HepG2 (cell line): ENCODE measurements around the gene TATDN2. TPM values are rescaled to one million over a fixed set of nuclear protein-coding genes. Genes with fewer than 3 reads are reported as not detected.

Source experiments
- ATAD3A ChIP-seq: sonication (generic); formaldehyde crosslinking; IDR thresholded peaks from 2 replicates; pipeline ENCODE4 v1.4.0; 2020; ENCODE audit warnings: missing genetic modification reagents
- CCDC6 ChIP-seq: sonication (generic); formaldehyde crosslinking; IDR thresholded peaks from 2 replicates; pipeline ENCODE4 v1.8.1; 2022; ENCODE audit warnings: mild to moderate bottlenecking, missing genetic modification reagents, moderate library complexity
- CREB3 ChIP-seq: sonication (generic); formaldehyde crosslinking; IDR thresholded peaks from 2 replicates; pipeline ENCODE4 v1.5.0; 2020; ENCODE audit warnings: missing genetic modification reagents
- FOXK1 ChIP-seq: sonication (generic); formaldehyde crosslinking; IDR thresholded peaks from 2 replicates; pipeline ENCODE4 v1.4.0; 2020; ENCODE audit warnings: low read depth, missing genetic modification reagents, borderline replicate concordance
- HDAC1 ChIP-seq: sonication (generic); formaldehyde crosslinking; IDR thresholded peaks from 2 replicates; pipeline ENCODE4 v1.5.1; 2020; ENCODE audit warnings: mild to moderate bottlenecking, missing genetic modification reagents
- HDAC6 ChIP-seq: fragments of 200-600 bp; sonication (generic); IDR thresholded peaks from 2 replicates; pipeline ENCODE4 v1.7.0; 2017; ENCODE audit warnings: mild to moderate bottlenecking, antibody characterized with exemption, low read length, low read depth
- HMG20B ChIP-seq: conservative IDR thresholded peaks from 2 replicates; pipeline ENCODE4 v1.6.1; 2016; ENCODE audit warnings: missing genetic modification reagents, missing compliant biosample characterization
- HNF1A ChIP-seq, 2 experiments: sonication (generic) in 1 of 2; formaldehyde crosslinking in 1 of 2; IDR thresholded peaks; 2 replicates each; pipeline versions ENCODE4 v1.4.0 to v1.6.1; 2016 to 2020; ENCODE audit warnings: borderline replicate concordance in 1 of 2, low read depth in 1 of 2, mild to moderate bottlenecking in 1 of 2, missing genetic modification reagents in 1 of 2
- KDM5B ChIP-seq: sonication (generic); formaldehyde crosslinking; IDR thresholded peaks from 2 replicates; pipeline ENCODE4 v1.4.0; 2020; ENCODE audit warnings: missing genetic modification reagents, mild to moderate bottlenecking, borderline replicate concordance
- KLF11 ChIP-seq: IDR thresholded peaks from 2 replicates; pipeline ENCODE4 v1.6.1; 2016; ENCODE audit warnings: missing compliant biosample characterization
- NFIB ChIP-seq: sonication (generic); formaldehyde crosslinking; IDR thresholded peaks from 2 replicates; pipeline ENCODE4 v1.9.0; 2021; ENCODE audit warnings: missing genetic modification reagents, mild to moderate bottlenecking, borderline replicate concordance
- PLRG1 ChIP-seq: fragments of 450-650 bp; conservative IDR thresholded peaks from 2 replicates; pipeline ENCODE4 v1.6.1; 2016
- REST ChIP-seq, 2 experiments: IDR thresholded peaks; 2 replicates each; pipeline ENCODE4 v1.6.1; 2011 to 2012; ENCODE audit warnings: low read length in 2 of 2, borderline replicate concordance in 1 of 2, low read depth in 1 of 2, mild to moderate bottlenecking in 1 of 2, moderate library complexity in 1 of 2
- RFX1 ChIP-seq: fragments of 450-650 bp; IDR thresholded peaks from 2 replicates; pipeline ENCODE4 v1.6.1; 2017
- ZBTB3 ChIP-seq: sonication (generic); formaldehyde crosslinking; IDR thresholded peaks from 2 replicates; pipeline ENCODE4 v1.4.0; 2020; ENCODE audit warnings: low read depth, mild to moderate bottlenecking, moderate library complexity, missing genetic modification reagents, borderline replicate concordance
- ZNF451 ChIP-seq: sonication (generic); formaldehyde crosslinking; IDR thresholded peaks from 2 replicates; pipeline ENCODE4 v1.5.0; 2020; ENCODE audit warnings: mild to moderate bottlenecking, missing genetic modification reagents
- polyA plus RNA-seq, 8 experiments: library from polyadenylated mRNA; depleted of rRNA in 3 of 8; stranded (reverse) in 7 of 8; unstranded in 1 of 8; fragments of >200 nt; fragmentation: Illumina TruSeq in 4 of 8; extraction: Trizol in 4 of 8; gene quantifications; 2 replicates each; pipeline versions ENCODE4 v1.2.1 to v1.2.3, GENCODE V29; 2011 to 2016; ENCODE audit warnings: low read depth in 4 of 8, missing spikeins in 1 of 8, mixed read lengths in 1 of 8; ENCODE audit not compliant: insufficient read depth in 1 of 8
- total RNA-seq, 5 experiments: library from RNA; depleted of rRNA; stranded (reverse); fragments of >200 nt; fragmentation: Illumina TruSeq; extraction: Trizol; gene quantifications; 2 replicates each; pipeline ENCODE4 v1.2.3, GENCODE V29; 2016; ENCODE audit warnings: low read depth in 1 of 5
- TF ChIP-seq, protein P1 (sequence below): fragments of 450-650 bp; IDR thresholded peaks from 2 replicates; pipeline ENCODE4 v1.6.1; 2017; ENCODE audit warnings: mild to moderate bottlenecking

The TATDN2 gene
- total and polyA plus RNA-seq, 2 of the 13 experiments (the other 11 are each of a cell fraction or from before 2014, with no cell fraction given), result 12.1 to 21.9 TPM

- no peak for TF ChIP-seq HDAC6
- no peak for TF ChIP-seq NFIB (CRISPR knock-in tag)
- no peak for TF ChIP-seq KDM5B (CRISPR knock-in tag)
- TF ChIP-seq ZNF451 (CRISPR knock-in tag), result no peak
- no peak for TF ChIP-seq CCDC6 (CRISPR knock-in tag)
- no peak for TF ChIP-seq KLF11 (CRISPR knock-in tag)
- TF ChIP-seq, protein P1, sequence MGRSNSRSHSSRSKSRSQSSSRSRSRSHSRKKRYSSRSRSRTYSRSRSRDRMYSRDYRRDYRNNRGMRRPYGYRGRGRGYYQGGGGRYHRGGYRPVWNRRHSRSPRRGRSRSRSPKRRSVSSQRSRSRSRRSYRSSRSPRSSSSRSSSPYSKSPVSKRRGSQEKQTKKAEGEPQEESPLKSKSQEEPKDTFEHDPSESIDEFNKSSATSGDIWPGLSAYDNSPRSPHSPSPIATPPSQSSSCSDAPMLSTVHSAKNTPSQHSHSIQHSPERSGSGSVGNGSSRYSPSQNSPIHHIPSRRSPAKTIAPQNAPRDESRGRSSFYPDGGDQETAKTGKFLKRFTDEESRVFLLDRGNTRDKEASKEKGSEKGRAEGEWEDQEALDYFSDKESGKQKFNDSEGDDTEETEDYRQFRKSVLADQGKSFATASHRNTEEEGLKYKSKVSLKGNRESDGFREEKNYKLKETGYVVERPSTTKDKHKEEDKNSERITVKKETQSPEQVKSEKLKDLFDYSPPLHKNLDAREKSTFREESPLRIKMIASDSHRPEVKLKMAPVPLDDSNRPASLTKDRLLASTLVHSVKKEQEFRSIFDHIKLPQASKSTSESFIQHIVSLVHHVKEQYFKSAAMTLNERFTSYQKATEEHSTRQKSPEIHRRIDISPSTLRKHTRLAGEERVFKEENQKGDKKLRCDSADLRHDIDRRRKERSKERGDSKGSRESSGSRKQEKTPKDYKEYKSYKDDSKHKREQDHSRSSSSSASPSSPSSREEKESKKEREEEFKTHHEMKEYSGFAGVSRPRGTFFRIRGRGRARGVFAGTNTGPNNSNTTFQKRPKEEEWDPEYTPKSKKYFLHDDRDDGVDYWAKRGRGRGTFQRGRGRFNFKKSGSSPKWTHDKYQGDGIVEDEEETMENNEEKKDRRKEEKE, result no peak
- TF ChIP-seq HDAC1, result peak; percentile 65
- TF ChIP-seq PLRG1, result no peak
- TF ChIP-seq ZBTB3, result no peak
- no peak for TF ChIP-seq HNF1A (IDR thresholded peaks at IDR 0.05; ENCODE audit: low read depth)
- no peak for TF ChIP-seq HNF1A (CRISPR knock-in tag; IDR thresholded peaks at IDR 0.05; ENCODE audit: borderline replicate concordance)
- no peak for TF ChIP-seq RFX1
- TF ChIP-seq HMG20B (CRISPR knock-in tag), result 0 out of 2 replicates have a peak, but pooled peaks have one; percentile 30
- TF ChIP-seq REST (IDR thresholded peaks at IDR 0.05; ENCODE audit: borderline replicate concordance in 1 of 2, low read depth in 1 of 2, low read length in 2 of 2), result no peak
- no peak for TF ChIP-seq ATAD3A (CRISPR knock-in tag)
- no peak for TF ChIP-seq CREB3
- TF ChIP-seq FOXK1 (CRISPR knock-in tag), result no peak
Observed at GRCh38 chr3:10249833-10250232, 1.6 kb downstream of the TATDN2 start (continued).
